B cell (primary cell): ENCODE results near the gene ALDH1A2. TPM values are rescaled to one million over a fixed set of nuclear protein-coding genes. Genes with fewer than 3 reads are reported as not detected.
A peak's percentile ranks its signal among the peaks of the same experiment; 100 is the strongest.

Experiments used
- ATAC-seq: fragments of 200-7000 bp; cut with Tn5 transposase; one replicate; pipeline ENCODE4 v1.10.0; 2021; ENCODE audit warnings: low read depth, mild to moderate bottlenecking, moderate number of reproducible peaks, moderate library complexity
- CTCF ChIA-PET: fragments of 350-600 bp; sonication (Branson Sonifier 250); formaldehyde crosslinking; loops from one replicate; lab custom pipeline; 2021; ENCODE audit warnings: antibody characterized with exemption, inconsistent platforms; lab: Charles Lee
- POLR2A ChIA-PET: fragments of 350-600 bp; sonication (Branson Sonifier 250); formaldehyde crosslinking; loops from one replicate; lab custom pipeline; 2021; ENCODE audit warnings: antibody characterized with exemption; lab: Charles Lee
- DNase-seq: peaks from one replicate; pipeline ENCODE4 v3.0.0; 2013
- H2AFZ ChIP-seq: 2 replicates; pipeline ENCODE4 v1.6.1; 2012; ENCODE audit warnings: mild to moderate bottlenecking, low read depth, low read length; ENCODE audit not compliant: insufficient read depth, poor library complexity, severe bottlenecking
- H3K27ac ChIP-seq, 2 donors: 1 replicate in 1 of 2; 2 replicates in 1 of 2; pipeline ENCODE4 v1.5.1; 2012 to 2013; ENCODE audit warnings: low read length in 2 of 2, mild to moderate bottlenecking in 2 of 2, moderate library complexity in 1 of 2
- H3K27me3 ChIP-seq, 4 experiments: fragments of 200-600 bp in 1 of 4; sonication (generic) in 1 of 4; replicated peaks in 1 of 4; 1 replicate in 2 of 4; 2 replicates in 2 of 4; pipeline versions ENCODE4 v1.6.1 to v1.7.0; 2013 to 2016; ENCODE audit warnings: low read length in 3 of 4, mild to moderate bottlenecking in 2 of 4, mixed read lengths in 1 of 4, moderate library complexity in 1 of 4; ENCODE audit not compliant: insufficient read depth in 4 of 4, control insufficient read depth in 3 of 4; ENCODE audit errors: control extremely low read depth in 1 of 4
- H3K36me3 ChIP-seq, 2 experiments: replicated peaks in 1 of 2; 1 replicate in 1 of 2; 2 replicates in 1 of 2; pipeline versions ENCODE4 v1.6.1 to v1.7.1; 2013; ENCODE audit warnings: low read length in 1 of 2; ENCODE audit not compliant: insufficient read depth in 2 of 2, control insufficient read depth in 1 of 2; ENCODE audit errors: control extremely low read depth in 1 of 2, extremely low read depth in 1 of 2
- H3K4me1 ChIP-seq, 2 donors: fragments of 200-600 bp in 1 of 2; sonication (generic) in 1 of 2; 1 replicate in 1 of 2; 2 replicates in 1 of 2; pipeline versions ENCODE4 v1.5.1 to v1.6.1; 2013 to 2017; ENCODE audit warnings: low read length in 2 of 2; ENCODE audit not compliant: control insufficient read depth in 2 of 2, insufficient read depth in 2 of 2
- H3K4me2 ChIP-seq: replicated peaks from 2 replicates; pipeline ENCODE3; 2012; ENCODE audit warnings: mild to moderate bottlenecking, low read depth, low read length; ENCODE audit not compliant: poor library complexity, severe bottlenecking
- H3K4me3 ChIP-seq, 5 experiments: fragments of 200-600 bp in 1 of 5; sonication (generic) in 1 of 5; 1 replicate in 3 of 5; 2 replicates in 2 of 5; pipeline versions ENCODE4 v1.5.1 to v1.7.0; 2011 to 2016; ENCODE audit warnings: low read length in 4 of 5, mild to moderate bottlenecking in 4 of 5, low read depth in 2 of 5, control low read depth in 1 of 5, moderate library complexity in 1 of 5; ENCODE audit not compliant: insufficient read depth in 1 of 5; ENCODE audit errors: control extremely low read depth in 1 of 5, extremely low read depth in 1 of 5
- H3K79me2 ChIP-seq: fragments of 200-600 bp; sonication (generic); one replicate; pipeline ENCODE4 v1.6.0; 2016; ENCODE audit warnings: low read length; ENCODE audit not compliant: control insufficient read depth, insufficient read depth
- H3K9ac ChIP-seq: fragments of 200-600 bp; sonication (generic); 2 replicates; pipeline ENCODE4 v1.6.1; 2017; ENCODE audit warnings: mild to moderate bottlenecking, low read length, moderate library complexity
- H3K9me3 ChIP-seq, 3 donors: one replicate each; pipeline versions ENCODE4 v1.6.1 to v1.7.1; 2013; ENCODE audit warnings: low read length in 2 of 3; ENCODE audit not compliant: control insufficient read depth in 2 of 3, insufficient read depth in 1 of 3; ENCODE audit errors: control extremely low read depth in 1 of 3
- H4K20me1 ChIP-seq: 2 replicates; pipeline ENCODE4 v1.6.0; 2012; ENCODE audit warnings: mild to moderate bottlenecking, low read length; ENCODE audit not compliant: insufficient read depth, control insufficient read depth, poor library complexity, severe bottlenecking
- H3K27ac Mint-ChIP-seq: one replicate; pipeline ENCODE4 v1.8.0; 2021; ENCODE audit warnings: mixed read lengths
- H3K27me3 Mint-ChIP-seq: one replicate; pipeline ENCODE4 v1.8.0; 2021; ENCODE audit warnings: mixed read lengths
- H3K4me1 Mint-ChIP-seq: one replicate; pipeline ENCODE4 v1.8.0; 2021; ENCODE audit warnings: mixed read lengths
- H3K4me3 Mint-ChIP-seq: one replicate; pipeline ENCODE4 v1.8.0; 2021; ENCODE audit warnings: mixed read lengths
- H3K9me3 Mint-ChIP-seq: one replicate; pipeline ENCODE4 v1.8.0; 2022; ENCODE audit warnings: mixed read lengths; ENCODE audit not compliant: insufficient read depth
- CTCF ChIP-seq: fragments of 200-600 bp; IDR thresholded peaks from one replicate; pipeline ENCODE4 v1.8.0; 2022; ENCODE audit warnings: antibody characterized with exemption, mild to moderate bottlenecking
- EZH2 ChIP-seq: IDR thresholded peaks from 2 replicates; pipeline ENCODE4 v1.6.1; 2012; ENCODE audit warnings: borderline replicate concordance, low read depth, mild to moderate bottlenecking, moderate library complexity, low read length; ENCODE audit not compliant: insufficient read depth, poor library complexity, severe bottlenecking
- WGBS: methylation state at CpG from one replicate; pipeline ENCODE4 v1.1.5; 2013; ENCODE audit warnings: missing lambda C conversion rate; ENCODE audit not compliant: insufficient coverage; 5-methylcytosine and 5-hydroxymethylcytosine counted together
- intact Hi-C: fragments of 100-400 bp; cut with micrococcal nuclease; formaldehyde crosslinking; loops from one replicate; pipeline ENCODE4 v1.10.0; 2022
- polyA plus RNA-seq: library from polyadenylated mRNA; depleted of rRNA; stranded (reverse); fragments of >200 nt; gene quantifications from 2 replicates; pipeline ENCODE4 v1.2.3, GENCODE V29; 2012
- total RNA-seq, 2 donors: library from RNA; stranded (reverse); fragments of 120-200 nt in 1 of 2; gene quantifications; 1 replicate in 1 of 2; 2 replicates in 1 of 2; pipeline versions ENCODE4 v1.2.3 to v1.2.4, GENCODE V29; 2013 to 2022

ALDH1A2 gene
- total and polyA plus RNA-seq, 2 donors (not counting 1 experiment from before 2014, with no cell fraction given): not detected

- Histone ChIP-seq H3K4me1 (no peaks in the 10 kb centered on the region), H3K27ac (no peak overlapping the region), H3K9me3 (no peaks in the 10 kb centered on the region), H4K20me1 (no peaks in the 10 kb centered on the region), H2AFZ (no peak overlapping the region), H3K36me3 (no peaks in the 10 kb centered on the region), H3K4me2 (no peak overlapping the region), H3K27me3 (peaks cover 0 to 2% (median 1%) of the 10 kb centered on the region in 4 experiments), H3K79me2 (no peaks in the 10 kb centered on the region), H3K4me3 (no peak overlapping the region), H3K9ac (no peak overlapping the region)
- POLR2A ChIA-PET: no interaction called here
- CTCF ChIA-PET: no interaction called here
- intact Hi-C loops: loop anchor here (10.0 kb wide), 1 partner anchor 1480 kb away; no protein-coding TSS in a partner anchor
- Mint-ChIP-seq H3K4me1 (no peaks in the 10 kb centered on the region), H3K27me3 (peaks cover 43% of the 10 kb centered on the region), H3K4me3 (no peak overlapping the region), H3K27ac (no peak overlapping the region), H3K9me3 (no peaks in the 10 kb centered on the region)
- ATAC-seq (no peak), DNase-seq (no peak)
- 100% methylated on average over 1 of the region's 2 CpGs for WGBS
- TF ChIP-seq EZH2: no peak
Measured at GRCh38 chr15:58044551-58044950, 21.0 kb downstream of the ALDH1A2 start.

GRCh38 chr15:58043192-58043903 is 22.2 kb downstream of the ALDH1A2 start:
- Mint-ChIP-seq H3K27ac (no peak overlapping the region), H3K4me3 (no peak overlapping the region), H3K4me1 (no peaks in the 10 kb centered on the region), H3K27me3 (peaks cover 37% of the 10 kb centered on the region), H3K9me3 (no peaks in the 10 kb centered on the region)
- no peak overlapping the region for H3K4me3 ChIP-seq
- no peak overlapping the region for H2AFZ ChIP-seq
- ATAC-seq (no peak), DNase-seq (peak; percentile 39)
- H3K36me3 ChIP-seq: no peaks in the 10 kb centered on the region
- no peaks in the 10 kb centered on the region for H3K9me3 ChIP-seq
- WGBS: no CpG with 5 or more reads among the region's 5 CpGs
- no peaks in the 10 kb centered on the region for H4K20me1 ChIP-seq
- CTCF ChIA-PET: interaction anchor here (0.7 to 1.0 kb wide), 2 partner anchors 26 to 1473 kb away, joined by 3 read pairs; no protein-coding TSS in a partner anchor
- TF ChIP-seq CTCF (peak; percentile 69), EZH2 (no peak)
- H3K79me2 ChIP-seq: no peaks in the 10 kb centered on the region
- H3K4me2 ChIP-seq: no peak overlapping the region
- no peaks in the 10 kb centered on the region for H3K4me1 ChIP-seq
- no peak overlapping the region for H3K27ac ChIP-seq
- intact Hi-C loops: loop anchor here (10.0 kb wide), 1 partner anchor 1481 kb away; no protein-coding TSS in a partner anchor
- peaks cover 0 to 2% (median 0%) of the 10 kb centered on the region in 4 experiments for H3K27me3 ChIP-seq
- no peak overlapping the region for H3K9ac ChIP-seq
- POLR2A ChIA-PET: no interaction called here
